Spinal cord (tissue), 10 donors: Measurements from ENCODE around the gene PAPPA. TPM values are rescaled to one million over a fixed set of nuclear protein-coding genes. Genes with fewer than 3 reads are reported as not detected.

Source experiments
- DNase-seq, 6 donors: peaks; one replicate each; pipeline versions ENCODE4 v3.0.0 to v3.0.0-alpha.2; 2013 to 2015; ENCODE audit warnings: low spot score in 6 of 6, low read depth in 4 of 6
- H3K27ac ChIP-seq: one replicate; pipeline ENCODE4 v1.5.1; 2013; ENCODE audit warnings: low read depth, low read length, control low read depth
- H3K27me3 ChIP-seq: one replicate; pipeline ENCODE4 v1.6.1; 2013; ENCODE audit warnings: low read length; ENCODE audit not compliant: control insufficient read depth, insufficient read depth
- H3K36me3 ChIP-seq: one replicate; pipeline ENCODE4 v1.6.1; 2013; ENCODE audit warnings: low read length; ENCODE audit not compliant: control insufficient read depth, insufficient read depth
- H3K4me1 ChIP-seq: one replicate; pipeline ENCODE4 v1.6.1; 2013; ENCODE audit warnings: low read length; ENCODE audit not compliant: control insufficient read depth, insufficient read depth
- H3K4me3 ChIP-seq: one replicate; pipeline ENCODE4 v1.5.1; 2013; ENCODE audit warnings: low read depth, low read length, control low read depth
- H3K9me3 ChIP-seq: one replicate; pipeline ENCODE4 v1.6.1; 2013; ENCODE audit warnings: low read length; ENCODE audit not compliant: control insufficient read depth, insufficient read depth
- WGBS: methylation state at CpG from one replicate; pipeline ENCODE4 v1.1.5; 2013; ENCODE audit warnings: missing lambda C conversion rate; ENCODE audit not compliant: insufficient coverage; 5-methylcytosine and 5-hydroxymethylcytosine counted together
- polyA plus RNA-seq, 2 donors: library from polyadenylated mRNA; unstranded; fragments of 120-200 nt; gene quantifications; one replicate each; pipeline ENCODE4 v1.2.1, GENCODE V29; 2013; ENCODE audit not compliant: insufficient read length in 2 of 2
- total RNA-seq, 2 donors: library from RNA; depleted of rRNA in 1 of 2; stranded (reverse); fragments of 120-200 nt in 1 of 2; fragments of >200 nt in 1 of 2; gene quantifications; one replicate each; pipeline versions ENCODE4 v1.2.3 to v1.2.4, GENCODE V29; 2013 to 2014
- donor health status: healthy.

Gene PAPPA
- total and polyA plus RNA-seq, 4 donors, result 2.4 to 6.2 (median 3.6) TPM

DNA sequence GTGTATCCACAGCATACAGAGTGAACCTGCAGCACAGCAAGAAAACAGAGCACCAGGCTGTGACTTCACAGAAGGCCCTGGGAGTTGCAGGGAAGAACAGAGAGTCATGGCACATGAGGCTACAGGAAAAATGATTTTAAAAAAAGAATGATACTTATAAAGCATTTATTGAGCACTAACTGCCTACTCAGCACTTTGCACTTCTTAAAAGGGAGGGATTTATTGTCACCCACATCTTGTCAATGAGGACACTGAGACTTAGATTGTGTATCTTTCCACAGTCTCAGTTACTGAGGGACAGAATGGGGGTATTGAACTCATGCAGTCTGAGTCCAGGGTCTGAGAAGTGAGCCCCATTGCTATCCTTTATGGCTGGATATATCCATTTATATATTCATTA is 288.9 kb downstream of the PAPPA start:
- DNase-seq, result no peak
- no peaks in the 10 kb centered on the region for H3K36me3 ChIP-seq

DNA sequence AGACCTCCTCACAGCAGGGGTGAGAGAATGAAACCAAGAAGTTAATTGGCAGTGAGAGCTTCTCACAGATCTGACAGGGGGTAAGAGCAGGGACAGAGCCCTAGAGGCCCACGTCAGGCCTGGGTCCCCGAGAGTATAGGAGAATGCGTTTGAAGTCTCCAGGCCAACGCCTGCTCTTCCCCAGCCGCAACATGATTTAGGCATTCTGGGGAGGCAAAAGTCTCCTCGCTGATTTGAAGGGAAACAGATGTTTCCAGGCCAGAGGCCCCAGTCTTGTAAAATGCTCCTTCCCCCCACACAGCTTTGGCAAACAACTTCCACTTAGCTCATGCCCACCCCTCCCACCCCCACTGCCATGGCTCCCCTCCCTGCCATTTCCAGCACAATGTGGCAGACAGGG is 294.3 kb downstream of the PAPPA start:
- 55% methylated on average over 6 of the region's 6 CpGs for WGBS

More for the DNA sequence above, 288.9 kb downstream of the PAPPA start:
- H3K27me3 ChIP-seq, result no peaks in the 10 kb centered on the region
- H3K27ac ChIP-seq, result no peak overlapping the region
- H3K4me3 ChIP-seq, result no peak overlapping the region
- no peaks in the 10 kb centered on the region for H3K4me1 ChIP-seq
- H3K9me3 ChIP-seq, result no peaks in the 10 kb centered on the region

DNA sequence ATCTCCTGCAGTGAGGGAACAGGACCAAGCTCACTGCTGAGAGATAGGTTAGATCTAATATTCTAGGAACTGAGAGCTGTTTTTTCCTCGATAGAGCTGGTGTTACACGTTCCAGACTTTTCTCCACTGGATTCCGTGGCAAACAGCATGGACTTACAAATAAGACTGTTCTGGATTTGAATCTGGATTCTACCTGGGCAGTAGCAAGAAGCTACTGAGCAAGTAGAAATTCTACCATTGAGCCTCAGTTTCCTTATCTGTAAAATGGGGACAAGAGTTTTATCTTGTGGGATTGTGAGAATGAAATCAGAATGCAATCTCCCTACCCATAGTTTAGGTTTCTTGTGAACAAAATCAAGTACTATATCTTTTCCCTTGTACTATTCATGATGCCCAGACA is 294.8 kb downstream of the PAPPA start:
- H3K27me3 ChIP-seq, result no peaks in the 10 kb centered on the region
- no peak for DNase-seq
- no peaks in the 10 kb centered on the region for H3K9me3 ChIP-seq
- no peak overlapping the region for H3K27ac ChIP-seq
- no peak overlapping the region for H3K4me3 ChIP-seq
- H3K4me1 ChIP-seq, result no peaks in the 10 kb centered on the region
- no peaks in the 10 kb centered on the region for H3K36me3 ChIP-seq
- 82% methylated on average over 3 of the region's 3 CpGs for WGBS

More for the DNA sequence above, 294.3 kb downstream of the PAPPA start:
- Histone ChIP-seq H3K36me3 (no peaks in the 10 kb centered on the region), H3K27ac (no peak overlapping the region), H3K9me3 (no peaks in the 10 kb centered on the region), H3K27me3 (no peaks in the 10 kb centered on the region), H3K4me1 (no peaks in the 10 kb centered on the region), H3K4me3 (no peak overlapping the region)
- DNase-seq, result no peak

DNA sequence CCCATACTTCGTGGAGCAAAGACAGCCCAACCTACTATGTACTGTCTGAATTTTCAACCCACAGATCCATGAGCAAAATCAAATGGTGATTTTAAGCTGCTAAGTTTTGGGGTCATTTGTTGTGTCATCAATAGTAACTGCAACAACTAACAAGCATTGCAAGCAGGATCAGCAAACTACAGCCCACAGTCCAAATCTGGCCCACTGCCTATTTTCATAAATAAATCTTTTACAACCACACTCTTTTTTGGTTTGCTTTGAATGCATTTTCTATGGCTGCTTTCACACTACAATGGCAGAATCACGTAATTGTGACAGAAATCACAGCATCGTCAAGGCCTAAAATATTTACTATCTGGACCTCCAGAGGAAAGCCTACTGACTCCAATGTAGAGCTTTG is 296.4 kb downstream of the PAPPA start:
- Histone ChIP-seq H3K36me3 (no peaks in the 10 kb centered on the region), H3K4me1 (no peaks in the 10 kb centered on the region), H3K4me3 (no peak overlapping the region), H3K9me3 (no peaks in the 10 kb centered on the region), H3K27me3 (no peaks in the 10 kb centered on the region), H3K27ac (no peak overlapping the region)
- no CpG with 5 or more reads among the region's 3 CpGs for WGBS
- no peak for DNase-seq

DNA sequence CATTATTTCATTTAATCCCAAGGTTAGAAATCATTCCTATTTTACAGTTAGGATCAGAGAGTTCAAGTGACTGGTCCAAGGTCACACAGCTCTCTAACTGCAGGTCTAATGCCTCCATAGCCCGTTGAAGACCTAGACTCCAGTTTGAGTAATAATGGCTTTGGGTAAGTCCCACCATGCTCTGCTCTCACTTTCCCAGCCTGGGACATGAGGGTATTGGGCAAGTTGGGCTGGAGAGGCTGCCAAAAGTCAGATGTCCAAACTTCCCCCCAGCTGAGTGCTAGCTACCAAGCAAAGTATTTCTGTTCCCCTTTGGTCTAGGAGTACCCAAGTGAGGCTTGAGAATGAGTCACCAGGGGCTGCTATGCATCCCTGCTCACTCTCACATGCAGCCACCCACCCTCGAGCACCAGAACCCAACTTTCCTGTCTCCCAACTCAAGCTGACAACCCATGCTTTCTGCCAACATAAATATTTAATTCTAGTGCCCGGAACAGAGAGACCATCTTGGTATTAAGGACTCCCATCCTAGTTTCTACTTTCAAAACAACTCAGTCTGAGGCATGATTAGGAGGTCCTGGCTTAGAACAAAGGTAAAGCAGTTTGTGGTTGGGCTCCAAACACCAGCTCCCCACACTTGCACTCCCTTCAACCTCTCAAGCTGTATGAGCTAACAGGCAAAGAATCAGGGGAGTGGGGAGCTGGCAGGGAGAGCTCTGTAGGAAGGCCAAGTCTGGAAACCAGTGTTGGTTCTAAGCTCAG is 297.0 kb downstream of the PAPPA start:
- H3K27ac ChIP-seq, result no peak overlapping the region
- H3K27me3 ChIP-seq, result no peaks in the 10 kb centered on the region
- no peak overlapping the region for H3K4me3 ChIP-seq
- no peaks in the 10 kb centered on the region for H3K9me3 ChIP-seq
- no peaks in the 10 kb centered on the region for H3K4me1 ChIP-seq
- DNase-seq, result no peak
- 75% methylated on average over 1 of the region's 3 CpGs for WGBS
- no peaks in the 10 kb centered on the region for H3K36me3 ChIP-seq

DNA sequence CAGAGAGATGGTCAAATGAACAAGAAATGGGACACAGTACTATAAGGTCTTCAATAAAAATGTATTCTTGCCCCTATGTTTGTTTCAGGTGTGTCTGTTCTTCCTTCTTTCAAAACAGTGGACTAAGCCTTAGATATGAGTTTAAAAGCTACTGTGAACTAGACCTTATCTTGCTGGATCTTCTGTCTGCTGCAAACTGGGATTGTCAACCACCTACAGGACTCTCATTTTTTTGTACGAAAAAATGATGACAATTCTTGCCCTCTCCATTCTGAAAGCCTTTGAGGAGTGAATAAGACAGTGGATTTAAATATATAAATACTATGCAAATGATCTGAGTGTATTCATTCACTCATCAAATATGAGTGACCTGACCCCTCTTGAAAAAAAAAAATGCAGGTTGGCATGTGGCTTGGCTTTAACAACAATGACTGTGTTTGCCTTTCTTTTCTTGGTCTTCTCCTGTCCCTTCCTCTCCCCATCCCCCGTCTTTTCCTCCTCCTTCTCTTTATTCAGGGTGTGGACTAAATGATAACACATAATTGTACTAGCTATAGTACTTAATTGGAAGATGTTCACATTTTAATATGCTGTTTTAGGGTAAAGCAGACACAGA is 298.0 kb downstream of the PAPPA start:
- Histone ChIP-seq H3K4me1 (no peaks in the 10 kb centered on the region), H3K9me3 (peaks cover 3% of the 10 kb centered on the region), H3K36me3 (no peaks in the 10 kb centered on the region), H3K27ac (no peak overlapping the region), H3K4me3 (no peak overlapping the region), H3K27me3 (no peaks in the 10 kb centered on the region)
- DNase-seq, result no peak
- no CpG with 5 or more reads among the region's 2 CpGs for WGBS
